ENCODE data around the gene SND1.

DNA sequence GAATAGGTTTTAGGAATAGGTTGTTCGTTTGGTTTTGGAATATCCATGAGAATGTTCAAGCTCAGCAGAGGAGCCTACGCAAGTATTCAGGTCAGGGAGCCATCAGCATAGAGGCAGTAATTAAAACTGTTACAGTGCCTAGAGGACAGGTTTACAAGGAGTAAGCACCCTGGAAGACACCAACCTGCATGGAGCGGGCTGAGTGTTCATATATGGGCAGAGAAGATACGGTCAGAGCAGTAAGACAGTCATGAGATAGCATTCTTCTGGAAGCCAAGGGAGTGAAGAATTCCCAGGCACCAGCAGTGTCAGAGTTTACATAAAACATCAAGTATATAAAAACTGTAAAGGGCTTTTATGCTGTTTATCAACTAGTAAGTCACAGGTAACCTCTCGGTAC lies 282.7 kb downstream of the SND1 start:
- TF ChIP-seq, protein P1, sequence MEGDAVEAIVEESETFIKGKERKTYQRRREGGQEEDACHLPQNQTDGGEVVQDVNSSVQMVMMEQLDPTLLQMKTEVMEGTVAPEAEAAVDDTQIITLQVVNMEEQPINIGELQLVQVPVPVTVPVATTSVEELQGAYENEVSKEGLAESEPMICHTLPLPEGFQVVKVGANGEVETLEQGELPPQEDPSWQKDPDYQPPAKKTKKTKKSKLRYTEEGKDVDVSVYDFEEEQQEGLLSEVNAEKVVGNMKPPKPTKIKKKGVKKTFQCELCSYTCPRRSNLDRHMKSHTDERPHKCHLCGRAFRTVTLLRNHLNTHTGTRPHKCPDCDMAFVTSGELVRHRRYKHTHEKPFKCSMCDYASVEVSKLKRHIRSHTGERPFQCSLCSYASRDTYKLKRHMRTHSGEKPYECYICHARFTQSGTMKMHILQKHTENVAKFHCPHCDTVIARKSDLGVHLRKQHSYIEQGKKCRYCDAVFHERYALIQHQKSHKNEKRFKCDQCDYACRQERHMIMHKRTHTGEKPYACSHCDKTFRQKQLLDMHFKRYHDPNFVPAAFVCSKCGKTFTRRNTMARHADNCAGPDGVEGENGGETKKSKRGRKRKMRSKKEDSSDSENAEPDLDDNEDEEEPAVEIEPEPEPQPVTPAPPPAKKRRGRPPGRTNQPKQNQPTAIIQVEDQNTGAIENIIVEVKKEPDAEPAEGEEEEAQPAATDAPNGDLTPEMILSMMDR (IDR thresholded peaks at IDR 0.05; ENCODE audit: low read depth, low read length, poor library complexity, severe bottlenecking) = no peak
- TF ChIP-seq EZH2phosphoT487 (IDR thresholded peaks at IDR 0.05; ENCODE audit: borderline replicate concordance, low read length) = no peak
